Right lobe of liver (tissue), 4 donors: ENCODE results near the gene TRIL.

Source experiments
- POLR2A ChIP-seq: fragments of 450-650 bp; IDR thresholded peaks from one replicate; pipeline ENCODE4 v1.6.1; 2017; ENCODE audit warnings: antibody characterized with exemption, mild to moderate bottlenecking
- TF ChIP-seq, protein P1 (sequence below), 4 donors: fragments of 200-600 bp in 3 of 4; fragments of 450-650 bp in 1 of 4; IDR thresholded peaks; one replicate each; pipeline versions ENCODE4 v1.5.1 to v1.8.0; 2016 to 2022; ENCODE audit warnings: antibody characterized with exemption in 4 of 4, mild to moderate bottlenecking in 2 of 4
- donor health status: DM: no; HTN: no; CAD: no.
- donor health status: DM: no; HTN: no; CAD: no.
- donor health status: DM: no; HTN: yes; CAD: no.

DNA sequence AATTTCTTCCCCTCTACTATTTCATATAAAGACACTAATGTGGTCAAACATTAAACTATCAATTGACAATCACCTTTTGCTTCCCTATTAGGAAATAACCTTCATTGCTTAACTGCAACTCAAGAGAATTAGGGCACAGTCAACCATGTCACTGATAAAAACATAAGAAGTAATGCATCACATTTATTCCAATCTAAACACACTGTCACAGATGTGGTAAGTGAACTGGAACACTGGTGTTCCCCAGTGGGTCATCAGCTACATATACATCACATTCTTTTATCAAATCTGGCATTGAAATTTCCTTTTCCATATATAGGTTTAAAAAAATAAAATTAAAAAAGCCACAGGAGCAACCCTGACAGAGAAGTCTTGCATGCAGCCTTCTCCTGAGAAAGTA lies 3.7 kb downstream of the TRIL start:
- TF ChIP-seq, protein P1, sequence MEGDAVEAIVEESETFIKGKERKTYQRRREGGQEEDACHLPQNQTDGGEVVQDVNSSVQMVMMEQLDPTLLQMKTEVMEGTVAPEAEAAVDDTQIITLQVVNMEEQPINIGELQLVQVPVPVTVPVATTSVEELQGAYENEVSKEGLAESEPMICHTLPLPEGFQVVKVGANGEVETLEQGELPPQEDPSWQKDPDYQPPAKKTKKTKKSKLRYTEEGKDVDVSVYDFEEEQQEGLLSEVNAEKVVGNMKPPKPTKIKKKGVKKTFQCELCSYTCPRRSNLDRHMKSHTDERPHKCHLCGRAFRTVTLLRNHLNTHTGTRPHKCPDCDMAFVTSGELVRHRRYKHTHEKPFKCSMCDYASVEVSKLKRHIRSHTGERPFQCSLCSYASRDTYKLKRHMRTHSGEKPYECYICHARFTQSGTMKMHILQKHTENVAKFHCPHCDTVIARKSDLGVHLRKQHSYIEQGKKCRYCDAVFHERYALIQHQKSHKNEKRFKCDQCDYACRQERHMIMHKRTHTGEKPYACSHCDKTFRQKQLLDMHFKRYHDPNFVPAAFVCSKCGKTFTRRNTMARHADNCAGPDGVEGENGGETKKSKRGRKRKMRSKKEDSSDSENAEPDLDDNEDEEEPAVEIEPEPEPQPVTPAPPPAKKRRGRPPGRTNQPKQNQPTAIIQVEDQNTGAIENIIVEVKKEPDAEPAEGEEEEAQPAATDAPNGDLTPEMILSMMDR (IDR thresholded peaks at IDR 0.05): no peak
- TF ChIP-seq POLR2A: no peak
